GM21576 (cell line): ENCODE data around the gene WHRN.

Source experiments
- ATAC-seq: cut with Tn5 transposase; IDR thresholded peaks from one replicate; pipeline ENCODE4 v1.9.1; 2021; ENCODE audit warnings: mild to moderate bottlenecking, moderate library complexity; ENCODE audit not compliant: unreplicated experiment

The WHRN gene

GRCh38 chr9:114493521-114494184, 11.6 kb downstream of the WHRN start:
- no peak for ATAC-seq

- no peak for ATAC-seq
Observed at GRCh38 chr9:114492991-114493390, 12.3 kb downstream of the WHRN start.

- no peak for ATAC-seq
Observed at GRCh38 chr9:114491430-114492003, 13.8 kb downstream of the WHRN start.

- no peak for ATAC-seq
Observed at GRCh38 chr9:114489928-114490327, 15.3 kb downstream of the WHRN start.

DNA sequence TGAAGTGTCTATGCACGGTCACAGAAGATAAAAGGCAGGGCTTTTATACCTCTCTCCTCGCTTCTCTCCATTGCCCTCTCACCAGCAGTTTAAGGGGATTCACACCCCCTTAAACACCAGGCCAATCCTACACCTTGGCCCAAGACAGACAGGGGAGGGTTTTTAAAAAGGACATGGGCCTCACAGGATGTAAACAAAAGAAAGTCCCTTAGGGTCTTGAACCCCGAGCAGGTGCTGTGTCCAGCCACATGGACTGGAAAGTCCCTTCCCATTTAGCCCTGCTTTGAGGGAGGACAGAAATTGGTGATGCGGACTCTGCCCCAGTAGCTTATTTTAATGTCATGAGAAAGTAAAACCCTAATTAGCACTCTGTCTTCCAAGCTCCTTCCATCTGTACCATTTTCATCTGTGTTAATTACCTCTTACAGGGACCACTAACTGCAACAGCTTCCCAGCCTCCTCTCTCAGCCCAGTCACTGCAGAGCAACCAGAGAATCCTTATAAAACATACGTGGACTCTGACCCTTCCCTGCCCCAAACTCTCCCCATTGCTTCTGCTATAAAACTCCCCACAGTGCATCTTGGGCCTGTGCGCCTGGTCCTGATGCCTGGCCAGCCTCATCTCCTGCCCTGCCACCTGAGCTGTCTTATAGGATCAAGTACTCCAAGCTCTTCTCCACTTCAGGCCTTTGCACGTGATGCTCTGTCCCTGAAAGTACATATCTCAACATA, 16.7 kb downstream of the WHRN start:
- no peak for ATAC-seq

DNA sequence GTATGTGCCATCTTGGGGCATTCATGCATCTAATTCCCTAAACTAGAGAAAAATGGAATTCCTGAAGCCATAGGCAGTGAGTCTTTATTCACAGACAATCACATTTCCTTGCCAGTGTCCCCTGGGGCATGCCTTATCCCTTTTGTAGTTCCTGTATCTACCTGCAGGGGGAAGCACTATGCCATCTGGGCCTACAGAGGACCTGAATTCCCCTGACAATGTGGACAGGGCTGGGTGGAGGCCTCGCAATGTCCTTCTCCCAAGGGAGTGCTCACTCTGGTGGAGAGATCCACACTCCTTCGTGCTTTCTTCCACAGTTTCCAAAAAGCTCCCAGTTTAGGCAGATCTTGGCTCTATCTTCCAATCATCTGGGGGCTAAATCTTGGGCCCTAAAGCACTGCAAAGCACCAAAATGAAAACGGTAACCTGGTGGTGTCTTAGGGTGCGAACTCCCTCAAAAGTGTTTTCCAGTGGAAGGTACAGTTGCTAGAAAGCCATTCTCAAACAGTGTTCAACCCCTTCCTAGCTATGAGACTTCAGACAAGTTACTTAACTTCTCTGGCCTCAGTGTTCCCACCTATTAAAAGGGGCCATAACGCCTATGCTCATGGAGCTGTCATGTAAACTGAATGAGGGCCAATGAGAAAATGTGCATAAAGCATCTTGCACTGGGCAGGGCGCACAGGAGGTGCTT, 17.5 kb downstream of the WHRN start:
- peak; percentile 59 for ATAC-seq

GRCh38 chr9:114486205-114486963, 18.9 kb downstream of the WHRN start:
- ATAC-seq: no peak

DNA sequence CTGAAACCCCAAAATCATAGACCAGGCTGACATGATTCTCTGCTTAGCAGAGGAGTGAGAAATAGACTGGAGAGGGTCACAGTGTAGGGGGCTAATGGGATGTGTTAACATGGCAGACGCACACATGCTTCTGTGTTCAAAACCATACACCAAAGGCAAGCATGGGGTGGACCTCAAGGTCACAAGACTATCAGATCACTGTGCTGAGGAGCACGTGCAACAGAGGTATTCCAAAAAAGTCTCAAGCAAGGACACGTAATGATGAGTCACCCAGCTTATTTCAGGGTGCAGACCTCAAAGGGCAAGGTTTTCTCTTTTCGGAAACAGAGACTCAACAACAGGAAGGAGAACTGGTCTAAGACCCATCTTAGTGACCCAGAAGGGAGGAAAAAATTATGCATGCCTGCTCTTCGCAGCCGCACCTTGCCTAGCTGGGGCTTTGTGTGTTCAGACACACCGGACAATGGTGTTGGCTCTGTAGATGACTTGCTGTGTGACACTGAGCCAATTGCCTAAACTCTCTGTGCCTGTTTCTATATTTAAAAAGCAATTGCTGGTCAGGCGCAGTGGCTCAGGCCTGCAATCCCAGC, 20.3 kb downstream of the WHRN start:
- ATAC-seq: peak; percentile 74

DNA sequence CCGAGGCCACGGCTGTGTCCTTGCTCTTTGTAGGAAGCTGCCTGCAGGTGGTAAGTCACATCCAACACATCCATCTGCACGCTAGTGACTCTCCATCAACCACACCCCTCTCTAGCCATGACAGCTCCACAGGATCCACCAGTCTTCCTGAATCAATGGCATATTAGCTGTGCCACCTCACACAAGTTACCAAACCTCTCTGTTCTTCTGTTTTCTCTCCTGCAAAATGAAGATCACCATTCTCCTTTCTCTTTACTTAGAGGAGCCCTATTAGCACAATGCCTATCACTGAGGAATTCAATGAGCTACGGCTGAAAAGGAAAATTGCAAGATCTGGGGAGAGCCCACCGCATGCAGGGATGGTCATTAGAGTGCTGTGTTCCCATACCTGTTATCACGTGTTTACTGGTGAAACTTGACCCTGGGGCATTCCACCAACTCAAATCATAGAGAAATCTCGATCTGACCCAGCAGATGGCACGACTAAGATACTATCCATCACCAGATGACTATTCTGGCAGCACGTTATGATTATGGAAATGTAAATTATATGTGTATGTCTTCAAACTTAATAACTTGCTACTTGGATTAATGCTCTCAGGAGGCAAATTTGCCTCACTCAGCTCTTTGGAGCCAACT, 20.9 kb downstream of the WHRN start:
- no peak for ATAC-seq

- no peak for ATAC-seq
Observed at GRCh38 chr9:114483499-114483898, 21.8 kb downstream of the WHRN start.

DNA sequence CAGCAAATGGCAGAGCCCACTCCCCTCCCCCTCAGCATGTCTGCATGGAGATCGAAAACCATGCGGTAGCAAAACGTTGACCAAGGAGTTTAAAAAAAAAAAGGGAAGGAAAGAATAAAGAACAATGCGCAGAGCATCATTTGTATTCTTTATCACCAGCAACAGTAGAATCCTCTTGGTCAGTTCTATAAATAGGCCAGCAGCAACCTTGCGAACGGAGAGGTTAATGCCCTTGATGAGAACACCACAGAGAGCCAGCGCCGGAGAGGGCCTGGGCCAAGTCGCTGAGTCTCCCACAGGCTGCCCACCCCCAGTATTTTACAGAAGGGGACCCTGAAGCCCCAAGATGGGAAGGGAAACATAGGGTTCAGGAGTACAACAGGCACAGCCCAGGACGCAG, 22.7 kb downstream of the WHRN start:
- ATAC-seq: no peak

DNA sequence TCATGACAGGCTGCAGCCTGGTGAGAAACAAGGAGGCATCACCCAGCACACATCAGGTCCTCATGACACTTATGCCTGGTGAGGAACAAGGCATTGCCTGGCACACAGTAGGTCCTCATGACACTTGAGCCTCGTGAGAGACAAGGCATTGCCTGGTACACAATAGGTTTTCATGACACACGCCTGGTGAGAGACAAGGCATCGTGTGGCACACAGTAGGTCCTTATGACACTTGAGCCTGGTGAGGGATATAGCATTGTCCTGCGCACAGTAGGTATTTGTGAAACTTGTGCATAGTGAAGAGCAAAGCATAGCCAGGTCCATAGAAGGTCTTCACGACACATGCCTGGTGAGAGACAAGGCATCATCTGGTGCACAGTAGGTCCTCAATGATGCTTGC, 23.5 kb downstream of the WHRN start:
- ATAC-seq: no peak

GRCh38 chr9:114480746-114481435, 24.4 kb downstream of the WHRN start:
- no peak for ATAC-seq

DNA sequence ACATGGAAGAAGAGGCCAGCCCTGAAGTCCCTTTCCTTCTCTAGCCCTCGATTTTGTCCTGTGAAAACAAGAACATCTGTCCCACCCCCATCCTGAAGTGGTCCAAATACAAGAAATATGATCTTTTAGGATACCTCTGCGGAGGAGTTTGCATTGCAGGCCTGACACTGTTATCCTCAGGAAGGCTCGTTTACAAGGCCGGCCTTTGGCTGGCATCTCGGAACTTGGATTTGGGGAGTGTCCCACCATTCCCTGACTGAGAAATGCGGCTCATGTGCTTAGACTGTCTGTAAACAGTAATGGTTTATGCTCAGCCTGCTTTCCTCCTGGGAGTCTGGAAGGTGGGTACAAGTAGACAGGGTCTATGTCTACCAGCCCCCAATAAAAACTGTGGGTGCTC, 26.4 kb downstream of the WHRN start:
- ATAC-seq: no peak

DNA sequence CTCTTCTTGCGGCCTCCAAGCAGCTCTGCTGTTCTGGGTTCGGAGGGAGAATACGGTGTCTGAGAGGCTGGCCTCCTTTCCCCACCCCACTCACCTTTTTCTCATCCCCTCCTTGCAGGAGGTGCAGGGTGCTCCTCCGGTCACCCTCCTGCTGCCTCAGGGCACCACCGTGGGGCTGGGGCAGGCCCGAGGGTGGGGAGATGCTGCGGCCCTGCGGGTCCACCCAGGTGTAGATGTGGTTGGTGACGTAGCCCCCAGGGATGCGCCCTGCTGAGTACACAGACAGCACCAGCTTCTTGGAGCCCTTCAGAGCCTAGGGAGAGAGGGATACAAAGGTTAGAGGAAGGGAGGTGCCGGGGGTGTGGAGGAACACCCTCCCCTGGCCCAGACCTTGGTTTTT, 26.8 kb downstream of the WHRN start:
- no peak for ATAC-seq

DNA sequence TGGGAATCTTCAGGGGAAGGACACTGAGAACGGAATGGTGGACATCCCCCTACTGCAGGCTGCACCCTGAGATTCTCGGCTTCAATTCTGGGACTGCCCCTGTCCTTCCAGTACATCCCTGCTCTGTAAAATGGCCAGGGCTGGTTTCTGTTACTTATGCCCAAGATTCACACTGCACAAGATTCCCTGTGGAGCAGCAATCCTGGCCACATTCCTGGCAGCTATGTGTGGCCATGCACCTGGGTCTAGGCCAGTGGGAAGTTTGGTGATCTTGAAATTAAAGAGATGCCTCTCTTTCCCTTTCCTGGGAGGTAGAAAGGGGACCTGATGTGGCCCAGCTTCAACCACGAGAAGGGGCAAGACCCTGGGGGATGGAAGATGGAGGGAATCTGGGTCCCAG, 27.6 kb downstream of the WHRN start:
- ATAC-seq: no peak

GRCh38 chr9:114476891-114477469, 28.3 kb downstream of the WHRN start:
- ATAC-seq: no peak

- no peak for ATAC-seq
Observed at GRCh38 chr9:114475412-114476135, 29.7 kb downstream of the WHRN start.

GRCh38 chr9:114474425-114474824, 30.8 kb downstream of the WHRN start:
- no peak for ATAC-seq
